Liver (tissue), 3 donors: ENCODE data around the gene IFITM5.
A peak's percentile ranks its signal among the peaks of the same experiment; 100 is the strongest.

Experiments used
- ATF3 ChIP-seq: IDR thresholded peaks from 2 replicates; pipeline ENCODE4 v1.6.1; 2016; ENCODE audit warnings: antibody characterized with exemption
- CTCF ChIP-seq: fragments of 150-350 bp; IDR thresholded peaks from 2 replicates; pipeline ENCODE4 v1.5.1; 2017; ENCODE audit warnings: improper control_type of control experiment, low read depth, low read length; ENCODE audit not compliant: missing input control
- EGR1 ChIP-seq, 2 donors: IDR thresholded peaks; 2 replicates each; pipeline ENCODE4 v1.6.1; 2016 to 2018; ENCODE audit warnings: antibody characterized with exemption in 2 of 2, low read depth in 2 of 2
- HNF4A ChIP-seq, 2 donors: conservative IDR thresholded peaks; 2 replicates each; pipeline ENCODE4 v1.6.1; 2016; ENCODE audit warnings: antibody characterized with exemption in 2 of 2, mild to moderate bottlenecking in 2 of 2
- JUND ChIP-seq, 2 donors: IDR thresholded peaks; 2 replicates each; pipeline ENCODE4 v1.6.1; 2016; ENCODE audit warnings: antibody characterized with exemption in 2 of 2
- REST ChIP-seq: IDR thresholded peaks from 2 replicates; pipeline ENCODE4 v1.6.1; 2016; ENCODE audit warnings: antibody characterized with exemption, mild to moderate bottlenecking
- SP1 ChIP-seq: IDR thresholded peaks from 2 replicates; pipeline ENCODE4 v1.6.1; 2018; ENCODE audit warnings: antibody characterized with exemption, mild to moderate bottlenecking
- TAF1 ChIP-seq: conservative IDR thresholded peaks from 2 replicates; pipeline ENCODE4 v1.6.1; 2016; ENCODE audit warnings: antibody characterized with exemption, mild to moderate bottlenecking
- donor health status: healthy.
- donor health status: healthy.

GRCh38 chr11:335779-336658, 36.7 kb upstream of the IFITM5 start:
- no peak for TF ChIP-seq CTCF
- TF ChIP-seq HNF4A (conservative IDR thresholded peaks at IDR 0.05), result no peak
- TF ChIP-seq ATF3, result no peak
- TF ChIP-seq EGR1 (IDR thresholded peaks at IDR 0.05; ENCODE audit: low read depth in 2 of 2), result no peak
- no peak for TF ChIP-seq JUND (IDR thresholded peaks at IDR 0.05)
- TF ChIP-seq SP1, result peak; percentile 55
- no peak for TF ChIP-seq TAF1
- TF ChIP-seq REST, result peak; percentile 57
